Activated T-cell treated with anti-CD3 and anti-CD28 coated beads, Interleukin-2, amount 50 U/mL, for 48 hours (primary cell): ENCODE results near the gene CST5.
"Not testable (repeated sequence)": the region's sequence is repeated elsewhere in the genome, so short reads cannot be mapped to it uniquely, and the experiment has no call there.

Experiments used
- DNase-seq, 2 experiments: peaks; one replicate each; pipeline ENCODE4 v3.0.0-alpha.2; 2020

The CST5 gene

GRCh38 chr20:23887856-23888255, 8.3 kb upstream of the CST5 start:
- DNase-seq = no peak

GRCh38 chr20:23884771-23885162, 5.2 kb upstream of the CST5 start:
- no peak for DNase-seq

- DNase-seq = no peak
Measured at GRCh38 chr20:23884136-23884770, 4.7 kb upstream of the CST5 start.

- DNase-seq = no peak
Measured at GRCh38 chr20:23881371-23881770, 1.8 kb upstream of the CST5 start.

GRCh38 chr20:23880417-23880816, 869 bp upstream of the CST5 start:
- DNase-seq = no peak

GRCh38 chr20:23879811-23880374, 345 bp upstream of the CST5 start:
- no peak for DNase-seq

- DNase-seq = no peak
Measured at GRCh38 chr20:23878787-23879186, 761 bp downstream of the CST5 start.

- not testable (repeated sequence) for DNase-seq
Measured at GRCh38 chr20:23878016-23878542, 1.5 kb downstream of the CST5 start.

GRCh38 chr20:23877524-23877923, 2.0 kb downstream of the CST5 start:
- no peak for DNase-seq

- no peak for DNase-seq
Measured at GRCh38 chr20:23875606-23876237, 3.8 kb downstream of the CST5 start.

- DNase-seq = no peak
Measured at GRCh38 chr20:23874747-23875146, 4.8 kb downstream of the CST5 start.

- no peak for DNase-seq
Measured at GRCh38 chr20:23873370-23874015, 6.1 kb downstream of the CST5 start.

GRCh38 chr20:23872065-23872464, 7.5 kb downstream of the CST5 start:
- DNase-seq = no peak

GRCh38 chr20:23870461-23870860, 9.1 kb downstream of the CST5 start:
- no peak for DNase-seq

- DNase-seq = no peak
Measured at GRCh38 chr20:23869520-23869919, 10.0 kb downstream of the CST5 start.

- no peak for DNase-seq
Measured at GRCh38 chr20:23868321-23868720, 11.2 kb downstream of the CST5 start.

GRCh38 chr20:23867152-23867776, 12.3 kb downstream of the CST5 start:
- no peak for DNase-seq

GRCh38 chr20:23860771-23861170, 18.8 kb downstream of the CST5 start:
- not testable (repeated sequence) for DNase-seq

- DNase-seq = no peak
Measured at GRCh38 chr20:23857962-23858595, 21.5 kb downstream of the CST5 start.

- DNase-seq = no peak
Measured at GRCh38 chr20:23856736-23857135, 22.8 kb downstream of the CST5 start.

- no peak for DNase-seq
Measured at GRCh38 chr20:23856226-23856625, 23.3 kb downstream of the CST5 start.

- no peak for DNase-seq
Measured at GRCh38 chr20:23841693-23842092, 37.9 kb downstream of the CST5 start.

- DNase-seq = no peak
Measured at GRCh38 chr20:23835716-23836115, 43.8 kb downstream of the CST5 start.
